HEK293 (cell line): Measurements from ENCODE around the gene TMEM170A.

ENCODE experiments used
- BCL11B ChIP-seq: fragments of 450-650 bp; formaldehyde crosslinking; IDR thresholded peaks from 2 replicates; pipeline ENCODE4 v1.5.1; 2016; ENCODE audit warnings: low read depth, missing biosample characterization, missing genetic modification characterization
- CTCF ChIP-seq: fragments of 450-650 bp; formaldehyde crosslinking; IDR thresholded peaks from 2 replicates; pipeline ENCODE4 v1.5.1; 2016; ENCODE audit warnings: missing biosample characterization, missing genetic modification characterization
- GLIS2 ChIP-seq: fragments of 450-650 bp; formaldehyde crosslinking; IDR thresholded peaks from 2 replicates; pipeline ENCODE4 v1.5.1; 2016; ENCODE audit warnings: missing biosample characterization, missing genetic modification characterization
- KLF16 ChIP-seq: fragments of 450-650 bp; formaldehyde crosslinking; IDR thresholded peaks from 2 replicates; pipeline ENCODE4 v1.5.1; 2017; ENCODE audit warnings: missing biosample characterization, missing genetic modification characterization
- ZBTB10 ChIP-seq: fragments of 450-650 bp; formaldehyde crosslinking; IDR thresholded peaks from 2 replicates; pipeline ENCODE4 v1.5.1; 2016; ENCODE audit warnings: missing biosample characterization, missing genetic modification characterization
- ZBTB26 ChIP-seq: fragments of 450-650 bp; formaldehyde crosslinking; optimal IDR thresholded peaks from 2 replicates; pipeline ENCODE3; 2016; ENCODE audit warnings: missing biosample characterization, mild to moderate bottlenecking, missing genetic modification characterization
- ZFHX2 ChIP-seq: fragments of 450-650 bp; formaldehyde crosslinking; conservative IDR thresholded peaks from 2 replicates; pipeline ENCODE4 v1.5.1; 2016; ENCODE audit warnings: missing biosample characterization, missing genetic modification characterization
- ZNF26 ChIP-seq: fragments of 450-650 bp; formaldehyde crosslinking; IDR thresholded peaks from 2 replicates; pipeline ENCODE4 v1.5.1; 2016; ENCODE audit warnings: missing biosample characterization, missing genetic modification characterization
- ZNF341 ChIP-seq: fragments of 450-650 bp; formaldehyde crosslinking; IDR thresholded peaks from 2 replicates; pipeline ENCODE4; 2016; ENCODE audit warnings: low read depth, missing biosample characterization, missing genetic modification characterization
- ZNF518A ChIP-seq: fragments of 450-650 bp; formaldehyde crosslinking; conservative IDR thresholded peaks from 2 replicates; pipeline ENCODE4 v1.5.1; 2016; ENCODE audit warnings: low read depth, missing biosample characterization, missing genetic modification characterization
- ZNF521 ChIP-seq: fragments of 450-650 bp; formaldehyde crosslinking; IDR thresholded peaks from 2 replicates; pipeline ENCODE4 v1.5.1; 2017; ENCODE audit warnings: missing biosample characterization, mild to moderate bottlenecking, missing genetic modification characterization
- ZNF580 ChIP-seq: fragments of 450-650 bp; formaldehyde crosslinking; IDR thresholded peaks from 2 replicates; pipeline ENCODE4 v1.5.1; 2016; ENCODE audit warnings: missing biosample characterization, missing genetic modification characterization
- ZNF600 ChIP-seq: fragments of 450-650 bp; formaldehyde crosslinking; IDR thresholded peaks from 2 replicates; pipeline ENCODE4 v1.5.1; 2016; ENCODE audit warnings: missing biosample characterization, missing genetic modification characterization
- ZNF660 ChIP-seq: fragments of 450-650 bp; IDR thresholded peaks from 2 replicates; pipeline ENCODE4 v1.5.1; 2018; ENCODE audit warnings: missing biosample characterization, mild to moderate bottlenecking, missing genetic modification characterization
- ZNF692 ChIP-seq: fragments of 450-650 bp; formaldehyde crosslinking; IDR thresholded peaks from 2 replicates; pipeline ENCODE4 v1.5.1; 2016; ENCODE audit warnings: missing biosample characterization, missing genetic modification characterization

The TMEM170A gene

GRCh38 chr16:75464122-75464918 is at the start of gene TMEM170A (continued):
- TF ChIP-seq ZNF518A (tag by site-specific recombination) (no peak), CTCF (peak; percentile 100), KLF16 (tag by site-specific recombination) (peak; percentile 47; the same call in 1 of the 2 replicates), ZBTB26 (tag by site-specific recombination) (peak; percentile 95), ZFHX2 (peak; percentile 46), ZNF692 (tag by site-specific recombination) (peak; percentile 94), ZNF580 (tag by site-specific recombination) (0 out of 2 replicates have a peak, but pooled peaks have one; percentile 17), ZNF600 (tag by site-specific recombination) (peak; percentile 71), ZNF341 (tag by site-specific recombination) (no peak), GLIS2 (tag by site-specific recombination) (peak; percentile 99), ZBTB10 (tag by site-specific recombination) (peak; percentile 90), BCL11B (peak; percentile 55; the same call in 1 of the 2 replicates), ZNF26 (tag by site-specific recombination) (no peak), ZNF660 (tag by site-specific recombination) (peak; percentile 98), ZNF521 (tag by site-specific recombination) (no peak)
